ENCODE results near the gene ADD1.

Gene ADD1

DNA sequence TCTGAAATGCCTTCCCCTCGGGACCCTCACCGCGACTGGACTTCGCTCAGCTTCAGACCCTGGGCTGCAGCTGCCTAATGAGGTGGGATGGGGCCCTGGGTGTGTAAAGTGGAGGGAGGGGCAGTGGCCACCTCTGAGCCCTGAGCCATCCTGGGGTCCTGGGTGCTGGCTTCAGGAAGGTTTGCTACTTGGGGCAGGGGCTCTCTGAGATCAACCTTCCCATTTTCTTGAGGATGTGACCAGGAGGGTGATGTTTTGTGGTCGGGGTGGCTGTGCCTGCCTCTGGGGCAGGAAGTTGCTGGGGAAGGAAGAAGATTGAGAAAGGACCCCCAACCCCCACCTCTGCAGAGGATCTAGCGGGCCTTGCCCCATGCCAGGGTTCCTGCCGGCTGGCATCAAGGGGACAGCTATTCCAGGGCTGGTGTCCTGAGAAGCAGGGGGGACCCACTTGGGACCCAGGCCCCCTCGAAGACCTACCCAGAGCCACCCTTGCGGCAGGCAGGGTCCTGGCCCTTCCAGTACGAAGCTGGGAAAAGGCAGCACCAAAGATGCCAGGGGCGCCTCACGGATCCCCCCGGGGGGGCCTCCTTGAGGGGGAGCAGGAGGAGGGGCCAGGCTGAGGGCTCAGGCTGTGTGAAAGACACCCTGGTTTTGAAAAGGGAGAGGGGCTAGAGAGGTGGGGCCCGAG is 44.3 kb upstream of the ADD1 start:
- H3K27me3 ChIP-seq (ENCODE audit: control insufficient read depth, insufficient read depth, low read length), result no peaks in the 10 kb centered on the region
- H3K9me3 ChIP-seq (ENCODE audit: control insufficient read depth, low read length), result no peaks in the 10 kb centered on the region
- TF ChIP-seq, protein P1, sequence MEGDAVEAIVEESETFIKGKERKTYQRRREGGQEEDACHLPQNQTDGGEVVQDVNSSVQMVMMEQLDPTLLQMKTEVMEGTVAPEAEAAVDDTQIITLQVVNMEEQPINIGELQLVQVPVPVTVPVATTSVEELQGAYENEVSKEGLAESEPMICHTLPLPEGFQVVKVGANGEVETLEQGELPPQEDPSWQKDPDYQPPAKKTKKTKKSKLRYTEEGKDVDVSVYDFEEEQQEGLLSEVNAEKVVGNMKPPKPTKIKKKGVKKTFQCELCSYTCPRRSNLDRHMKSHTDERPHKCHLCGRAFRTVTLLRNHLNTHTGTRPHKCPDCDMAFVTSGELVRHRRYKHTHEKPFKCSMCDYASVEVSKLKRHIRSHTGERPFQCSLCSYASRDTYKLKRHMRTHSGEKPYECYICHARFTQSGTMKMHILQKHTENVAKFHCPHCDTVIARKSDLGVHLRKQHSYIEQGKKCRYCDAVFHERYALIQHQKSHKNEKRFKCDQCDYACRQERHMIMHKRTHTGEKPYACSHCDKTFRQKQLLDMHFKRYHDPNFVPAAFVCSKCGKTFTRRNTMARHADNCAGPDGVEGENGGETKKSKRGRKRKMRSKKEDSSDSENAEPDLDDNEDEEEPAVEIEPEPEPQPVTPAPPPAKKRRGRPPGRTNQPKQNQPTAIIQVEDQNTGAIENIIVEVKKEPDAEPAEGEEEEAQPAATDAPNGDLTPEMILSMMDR (IDR thresholded peaks at IDR 0.05), result no peak
- no peak overlapping the region for H3K4me2 ChIP-seq (ENCODE audit: low read length)
- peak overlapping the region; percentile 95 for H3K27ac ChIP-seq
- H3K4me1 ChIP-seq, result peaks cover 46% of the 10 kb centered on the region
- H3K36me3 ChIP-seq (ENCODE audit: control insufficient read depth, insufficient read depth, low read length), result no peaks in the 10 kb centered on the region
- H3K4me3 ChIP-seq (ENCODE audit: low read depth, low read length), result no peak overlapping the region
- H3K9ac ChIP-seq, result no peak overlapping the region
- H2AFZ ChIP-seq, result no peak overlapping the region
- peaks cover 26% of the 10 kb centered on the region for H3K79me2 ChIP-seq

GRCh38 chr4:2799971-2800690 is 43.5 kb upstream of the ADD1 start:
- H3K4me1 ChIP-seq, result peaks cover 38% of the 10 kb centered on the region
- H2AFZ ChIP-seq, result no peak overlapping the region
- H3K27ac ChIP-seq, result peak overlapping the region; percentile 29
- H3K4me3 ChIP-seq (ENCODE audit: low read depth, low read length), result no peak overlapping the region
- H3K36me3 ChIP-seq (ENCODE audit: control insufficient read depth, insufficient read depth, low read length), result no peaks in the 10 kb centered on the region
- no peaks in the 10 kb centered on the region for H3K9me3 ChIP-seq (ENCODE audit: control insufficient read depth, low read length)
- H3K27me3 ChIP-seq (ENCODE audit: control insufficient read depth, insufficient read depth, low read length), result no peaks in the 10 kb centered on the region
- H3K79me2 ChIP-seq, result peaks cover 34% of the 10 kb centered on the region
- TF ChIP-seq, protein P1 (IDR thresholded peaks at IDR 0.05), result no peak
- H3K4me2 ChIP-seq (ENCODE audit: low read length), result no peak overlapping the region
- H3K9ac ChIP-seq, result no peak overlapping the region

DNA sequence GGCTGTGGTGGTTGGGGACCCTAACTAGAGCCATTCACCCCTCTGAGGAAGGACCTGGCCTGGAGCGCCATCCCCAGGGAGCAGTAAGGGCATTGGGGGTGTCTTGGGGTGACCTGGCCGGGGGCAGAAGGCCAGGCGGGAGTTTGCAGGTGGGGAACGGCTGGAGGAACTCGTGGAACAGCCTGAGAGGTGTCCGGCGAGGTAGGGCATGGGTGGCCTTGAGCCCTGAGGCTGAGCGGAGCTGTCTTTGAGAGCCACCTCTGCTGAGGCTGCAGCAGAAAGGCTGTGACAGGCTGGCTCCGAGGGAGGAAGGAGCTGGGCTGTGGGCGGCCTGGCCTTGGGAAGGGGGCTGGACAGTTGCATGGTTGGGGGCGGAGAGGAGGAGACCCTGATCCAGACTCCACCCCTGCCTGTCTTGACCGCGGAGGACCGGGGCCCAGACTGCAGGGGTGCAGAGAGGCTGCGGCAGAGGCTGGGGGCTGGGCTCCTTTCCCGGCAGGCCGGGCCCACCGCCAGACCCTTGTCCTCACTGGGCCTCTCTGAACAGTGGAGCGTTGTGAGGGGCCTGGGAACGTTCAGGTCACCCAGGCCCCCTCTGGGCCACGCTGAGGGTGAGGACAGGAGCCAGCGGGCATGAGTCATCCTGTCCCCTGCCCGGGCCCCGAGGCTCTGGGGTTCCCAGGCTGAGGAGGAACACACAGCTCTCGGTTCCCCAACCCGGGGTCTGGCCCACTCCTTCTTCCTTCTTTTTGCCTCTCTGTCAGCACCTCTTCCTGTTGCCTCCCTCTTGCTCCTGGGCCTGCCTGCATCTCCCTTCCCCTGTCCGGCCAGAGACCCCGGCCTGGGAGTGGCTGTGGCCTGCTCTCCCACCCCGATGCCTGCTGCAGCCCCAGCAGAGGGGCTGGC is 42.7 kb upstream of the ADD1 start:
- Histone ChIP-seq H3K4me3 (ENCODE audit: low read depth, low read length) (no peak overlapping the region), H3K4me2 (ENCODE audit: low read length) (no peak overlapping the region), H3K79me2 (peaks cover 34% of the 10 kb centered on the region), H3K9me3 (ENCODE audit: control insufficient read depth, low read length) (no peaks in the 10 kb centered on the region), H2AFZ (no peak overlapping the region), H3K27ac (peak overlapping the region; percentile 51), H3K4me1 (peaks cover 30% of the 10 kb centered on the region), H3K27me3 (ENCODE audit: control insufficient read depth, insufficient read depth, low read length) (no peaks in the 10 kb centered on the region), H3K36me3 (ENCODE audit: control insufficient read depth, insufficient read depth, low read length) (no peaks in the 10 kb centered on the region), H3K9ac (no peak overlapping the region)
- TF ChIP-seq, protein P1 (IDR thresholded peaks at IDR 0.05), result no peak

- H3K9me3 ChIP-seq (ENCODE audit: control insufficient read depth, low read length), result no peaks in the 10 kb centered on the region
- no peaks in the 10 kb centered on the region for H3K27me3 ChIP-seq (ENCODE audit: control insufficient read depth, insufficient read depth, low read length)
- H3K4me1 ChIP-seq, result peaks cover 14% of the 10 kb centered on the region
- H3K4me3 ChIP-seq (ENCODE audit: low read depth, low read length), result no peak overlapping the region
- no peaks in the 10 kb centered on the region for H3K36me3 ChIP-seq (ENCODE audit: control insufficient read depth, insufficient read depth, low read length)
- TF ChIP-seq, protein P1 (IDR thresholded peaks at IDR 0.05), result no peak
- no peak overlapping the region for H3K27ac ChIP-seq
- peaks cover 36% of the 10 kb centered on the region for H3K79me2 ChIP-seq
- H3K9ac ChIP-seq, result no peak overlapping the region
- no peak overlapping the region for H3K4me2 ChIP-seq (ENCODE audit: low read length)
- H2AFZ ChIP-seq, result no peak overlapping the region
These were observed 40.8 kb upstream of the ADD1 start for GRCh38 chr4:2802618-2803531.
